ENCODE results near the gene KTN1.

DNA sequence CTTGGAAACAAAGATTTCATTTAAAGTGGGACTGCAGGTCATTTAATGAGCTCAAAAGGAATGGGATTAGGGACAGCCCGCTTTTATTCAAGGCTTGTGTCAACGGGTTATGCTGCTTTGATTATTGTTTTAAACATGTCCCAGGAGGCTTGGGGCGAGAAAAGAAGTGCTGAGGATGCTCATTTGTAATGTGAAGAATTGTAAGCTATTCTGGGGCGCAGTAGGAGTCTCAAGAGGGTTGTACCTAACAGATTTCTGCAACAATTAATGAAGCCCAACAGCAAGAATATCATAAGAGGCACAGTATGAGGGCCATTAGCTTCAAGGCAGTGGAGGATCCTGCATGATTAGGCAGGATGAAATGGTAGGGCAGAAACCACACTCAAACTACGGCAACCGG, 122.5 kb downstream of the KTN1 start:
- TF ChIP-seq CTCF (IDR thresholded peaks at IDR 0.05): no peak
- TF ChIP-seq POLR2A (IDR thresholded peaks at IDR 0.05): no peak
